Neuron (in vitro differentiated cells): ENCODE data around the gene CALB2.
A peak's percentile ranks its signal among the peaks of the same experiment; 100 is the strongest.

Experiments used
- H2AFZ ChIP-seq: one replicate; pipeline ENCODE4 v1.6.1; 2013; ENCODE audit warnings: low read depth, mild to moderate bottlenecking, inconsistent platforms, low read length, moderate library complexity
- H3K27me3 ChIP-seq: one replicate; pipeline ENCODE4 v1.6.1; 2013; ENCODE audit warnings: low read length; ENCODE audit not compliant: insufficient read depth
- H3K36me3 ChIP-seq: one replicate; pipeline ENCODE4 v1.6.1; 2013; ENCODE audit warnings: low read length; ENCODE audit not compliant: insufficient read depth
- H3K4me1 ChIP-seq: one replicate; pipeline ENCODE4 v1.6.1; 2013; ENCODE audit warnings: low read length; ENCODE audit not compliant: insufficient read depth
- H3K4me3 ChIP-seq: 2 replicates; pipeline ENCODE4 v1.5.1; 2013; ENCODE audit warnings: mild to moderate bottlenecking, low read length, moderate library complexity
- H3K9me3 ChIP-seq: one replicate; pipeline ENCODE4 v1.6.1; 2013; ENCODE audit warnings: low read length

Gene CALB2

DNA sequence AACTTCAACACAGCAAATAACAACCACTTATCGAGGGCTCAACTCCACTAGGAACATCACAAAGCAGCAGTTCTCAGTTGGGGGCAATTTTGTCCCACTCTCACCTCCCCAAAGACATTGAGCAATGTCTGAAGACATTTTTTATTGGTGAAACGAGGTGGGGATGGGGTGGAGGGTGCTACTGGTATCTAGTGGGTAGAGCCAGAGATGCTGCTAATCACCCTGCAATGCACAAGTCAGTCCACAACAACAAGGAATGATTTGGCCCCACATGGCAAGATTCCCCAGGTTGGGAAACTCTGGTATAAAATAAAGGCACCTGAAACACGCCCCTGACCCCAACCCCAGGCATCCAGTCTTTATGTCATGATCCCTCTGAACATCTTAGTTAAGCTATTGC lies 50.0 kb downstream of the CALB2 start:
- H3K4me3 ChIP-seq = no peak overlapping the region
- peaks cover 16% of the 10 kb centered on the region for H3K27me3 ChIP-seq
- H3K36me3 ChIP-seq = no peaks in the 10 kb centered on the region
- H2AFZ ChIP-seq = no peak overlapping the region
- H3K4me1 ChIP-seq = peaks cover 3% of the 10 kb centered on the region
- H3K9me3 ChIP-seq = peaks cover 3% of the 10 kb centered on the region

- H3K4me1 ChIP-seq = peaks cover 3% of the 10 kb centered on the region
- peaks cover 3% of the 10 kb centered on the region for H3K9me3 ChIP-seq
- H3K27me3 ChIP-seq = peaks cover 19% of the 10 kb centered on the region
- no peaks in the 10 kb centered on the region for H3K36me3 ChIP-seq
- no peak overlapping the region for H2AFZ ChIP-seq
- H3K4me3 ChIP-seq = no peak overlapping the region
Observed at GRCh38 chr16:71409011-71409775, 50.7 kb downstream of the CALB2 start.

GRCh38 chr16:71410146-71410545 lies 51.6 kb downstream of the CALB2 start:
- Histone ChIP-seq H3K4me3 (no peak overlapping the region), H3K36me3 (no peaks in the 10 kb centered on the region), H3K4me1 (peaks cover 3% of the 10 kb centered on the region), H2AFZ (no peak overlapping the region), H3K27me3 (peaks cover 19% of the 10 kb centered on the region), H3K9me3 (no peaks in the 10 kb centered on the region)

DNA sequence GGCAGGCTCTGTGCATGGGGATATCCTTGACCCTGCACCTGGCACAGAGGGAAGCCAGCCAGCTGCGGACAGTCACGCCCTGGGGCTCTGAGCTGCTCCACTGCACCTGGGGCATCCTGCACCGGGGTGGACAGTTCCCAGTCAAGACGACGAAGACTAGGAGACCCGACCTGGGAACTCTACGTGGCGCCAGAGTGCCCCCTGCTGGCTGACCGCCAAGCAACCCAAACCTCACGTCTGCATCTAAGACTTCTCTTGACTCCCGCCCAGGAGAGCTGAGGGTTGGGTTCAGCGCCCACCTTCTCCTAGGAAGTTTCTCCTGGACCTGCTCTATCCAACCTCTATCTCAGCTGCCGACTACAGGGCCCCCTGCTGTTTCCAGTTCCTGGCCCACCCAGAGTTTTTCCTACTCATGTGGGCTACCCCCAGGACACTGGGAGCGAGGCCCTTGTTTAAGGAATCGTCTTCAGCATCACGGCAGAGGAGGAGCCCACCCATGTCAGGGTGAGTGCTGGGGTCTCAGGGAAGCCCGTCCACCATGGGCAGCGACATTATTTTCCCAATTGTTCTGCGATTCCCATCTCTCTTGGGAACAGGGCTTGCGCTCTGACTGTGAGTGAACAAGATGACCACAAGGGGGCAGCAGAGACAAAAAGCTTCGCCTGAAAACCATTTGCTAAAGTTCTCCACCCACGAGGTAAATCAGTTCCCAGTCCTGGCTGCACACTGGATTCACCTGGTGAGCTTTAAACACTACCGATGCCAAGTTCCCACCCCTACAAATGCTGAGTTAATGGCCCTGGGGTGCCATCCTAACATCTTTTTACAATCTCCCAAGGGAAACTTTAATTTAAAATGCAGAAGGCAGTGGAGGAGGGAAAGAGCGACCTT lies 54.0 kb downstream of the CALB2 start:
- Histone ChIP-seq H3K4me3 (peak overlapping the region; percentile 29), H3K36me3 (no peaks in the 10 kb centered on the region), H2AFZ (peak overlapping the region; percentile 28), H3K4me1 (peaks cover 3% of the 10 kb centered on the region), H3K27me3 (peaks cover 13% of the 10 kb centered on the region), H3K9me3 (no peaks in the 10 kb centered on the region)

DNA sequence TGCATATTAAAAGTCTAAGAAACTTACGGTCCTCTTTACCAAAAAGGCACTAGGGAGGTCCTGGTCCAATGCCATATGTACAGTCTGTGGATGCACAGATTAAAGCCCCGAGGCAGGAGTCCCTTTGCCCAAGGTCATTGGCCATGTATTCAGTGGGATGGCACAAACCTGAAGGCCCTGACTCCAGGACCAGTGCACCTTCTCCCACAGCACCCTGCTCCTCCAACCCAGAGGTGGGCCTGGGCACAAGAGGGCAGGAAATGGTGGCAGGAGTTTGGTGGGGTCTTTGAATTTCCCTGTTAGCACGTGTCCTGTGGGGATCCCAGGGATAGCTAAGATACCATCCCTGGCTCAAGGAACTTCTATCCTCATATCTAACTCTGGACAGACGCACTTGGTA lies 54.8 kb downstream of the CALB2 start:
- Histone ChIP-seq H2AFZ (no peak overlapping the region), H3K4me1 (peaks cover 3% of the 10 kb centered on the region), H3K9me3 (no peaks in the 10 kb centered on the region), H3K4me3 (no peak overlapping the region), H3K36me3 (no peaks in the 10 kb centered on the region), H3K27me3 (peaks cover 13% of the 10 kb centered on the region)

- Histone ChIP-seq H3K27me3 (peaks cover 16% of the 10 kb centered on the region), H3K9me3 (no peaks in the 10 kb centered on the region), H3K4me1 (peaks cover 3% of the 10 kb centered on the region), H3K36me3 (no peaks in the 10 kb centered on the region), H3K4me3 (no peak overlapping the region), H2AFZ (no peak overlapping the region)
Observed at GRCh38 chr16:71414038-71414437, 55.5 kb downstream of the CALB2 start.

GRCh38 chr16:71421911-71422310 lies 63.4 kb downstream of the CALB2 start:
- Histone ChIP-seq H3K27me3 (peaks cover 18% of the 10 kb centered on the region), H2AFZ (no peak overlapping the region), H3K36me3 (no peaks in the 10 kb centered on the region), H3K9me3 (no peaks in the 10 kb centered on the region), H3K4me3 (no peak overlapping the region), H3K4me1 (peaks cover 3% of the 10 kb centered on the region)

DNA sequence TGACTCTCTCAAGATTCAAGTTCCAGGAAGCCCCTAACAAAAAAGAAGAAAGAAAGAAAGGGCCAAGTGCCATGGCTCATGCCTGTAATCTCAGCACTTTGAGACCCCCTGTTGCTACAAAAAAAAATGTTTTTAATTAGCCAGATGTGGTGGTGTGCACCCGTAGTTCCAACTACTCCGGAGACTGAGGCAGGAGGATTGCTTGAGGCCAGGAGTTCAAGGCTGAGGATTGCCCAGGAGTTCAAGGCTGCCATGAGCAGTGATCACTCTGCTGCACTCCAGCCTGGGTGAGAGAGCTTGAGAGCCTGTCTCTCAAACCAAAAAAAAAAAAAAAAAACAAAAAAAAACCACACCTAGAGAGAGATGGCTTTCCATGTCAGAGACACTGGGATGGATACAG lies 64.5 kb downstream of the CALB2 start:
- Histone ChIP-seq H3K27me3 (peaks cover 18% of the 10 kb centered on the region), H3K9me3 (no peaks in the 10 kb centered on the region), H3K36me3 (no peaks in the 10 kb centered on the region), H2AFZ (no peak overlapping the region), H3K4me3 (no peak overlapping the region), H3K4me1 (peaks cover 3% of the 10 kb centered on the region)

DNA sequence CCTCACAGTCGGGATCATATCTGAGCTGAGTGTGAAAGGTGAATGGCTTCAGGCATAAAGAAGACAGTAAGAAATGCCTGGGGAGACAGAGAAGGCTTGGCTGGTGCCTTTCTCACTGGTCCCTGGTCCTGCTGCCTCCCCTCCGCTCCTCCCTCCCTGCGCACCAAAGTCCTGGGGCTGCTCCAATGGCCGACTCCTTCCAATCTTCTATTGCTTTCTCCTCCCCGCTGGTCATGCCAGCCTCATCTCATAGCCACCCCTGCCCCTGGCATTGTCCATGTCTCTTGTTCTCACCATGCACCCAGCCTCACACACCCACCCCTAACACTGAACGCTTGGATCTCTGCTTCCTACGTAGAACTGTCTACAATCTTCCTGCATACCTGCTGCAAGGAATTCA lies 65.3 kb downstream of the CALB2 start:
- Histone ChIP-seq H2AFZ (no peak overlapping the region), H3K4me3 (no peak overlapping the region)

GRCh38 chr16:71424626-71425025 lies 66.1 kb downstream of the CALB2 start:
- Histone ChIP-seq H3K27me3 (peaks cover 14% of the 10 kb centered on the region), H3K4me3 (no peak overlapping the region), H3K36me3 (no peaks in the 10 kb centered on the region), H3K4me1 (peaks cover 3% of the 10 kb centered on the region), H2AFZ (no peak overlapping the region), H3K9me3 (no peaks in the 10 kb centered on the region)

More for the DNA sequence above, 65.3 kb downstream of the CALB2 start:
- H3K9me3 ChIP-seq = no peaks in the 10 kb centered on the region
- peaks cover 16% of the 10 kb centered on the region for H3K27me3 ChIP-seq
- peaks cover 3% of the 10 kb centered on the region for H3K4me1 ChIP-seq
- no peaks in the 10 kb centered on the region for H3K36me3 ChIP-seq

DNA sequence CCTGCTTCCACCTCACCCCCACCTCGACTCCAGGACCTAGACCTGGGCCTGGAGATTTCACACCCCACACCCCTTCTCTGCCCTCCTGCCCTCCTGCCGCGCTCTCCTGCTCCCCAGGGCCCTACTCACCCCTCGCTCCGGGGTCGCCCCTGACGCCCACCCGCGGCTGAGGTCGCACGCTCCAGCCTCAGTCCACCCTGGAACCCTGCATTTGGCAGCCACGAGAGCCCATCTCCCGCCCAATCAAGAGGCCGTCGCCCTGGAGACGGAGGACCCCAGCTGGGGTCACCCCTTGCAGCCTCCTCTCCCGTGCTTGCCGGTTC lies 67.2 kb downstream of the CALB2 start:
- Histone ChIP-seq H3K4me1 (peaks cover 3% of the 10 kb centered on the region), H3K27me3 (peaks cover 16% of the 10 kb centered on the region)

GRCh38 chr16:71426069-71426879 lies 67.8 kb downstream of the CALB2 start:
- Histone ChIP-seq H2AFZ (peak overlapping the region; percentile 88), H3K36me3 (no peaks in the 10 kb centered on the region), H3K4me3 (peak overlapping the region; percentile 63), H3K4me1 (peaks cover 3% of the 10 kb centered on the region), H3K27me3 (peaks cover 16% of the 10 kb centered on the region), H3K9me3 (no peaks in the 10 kb centered on the region)

More for the DNA sequence above, 67.2 kb downstream of the CALB2 start:
- peak overlapping the region; percentile 63 for H3K4me3 ChIP-seq
- peak overlapping the region; percentile 88 for H2AFZ ChIP-seq
- no peaks in the 10 kb centered on the region for H3K9me3 ChIP-seq
- no peaks in the 10 kb centered on the region for H3K36me3 ChIP-seq
